Stimulated activated CD8-positive, alpha-beta memory T cell treated with anti-CD3 and anti-CD28 coated beads, Interleukin-4, amount 100 ng/mL, for 1 hour (primary cell): Measurements from ENCODE around the gene SHD.
"Not testable (repeated sequence)": the region's sequence is repeated elsewhere in the genome, so short reads cannot be mapped to it uniquely, and the experiment has no call there.

Source experiments
- DNase-seq, 2 donors: peaks; one replicate each; pipeline ENCODE4 v3.0.0-alpha.2; 2020; ENCODE audit warnings: low read depth in 2 of 2, low spot score in 1 of 2

Gene SHD

GRCh38 chr19:4278419-4279266 lies at the start of gene SHD:
Gene SHD, plus strand, starts transcription at chr19:4279266. Its CDS starts 798 bp downstream, at chr19:4280064.
- DNase-seq = no peak

GRCh38 chr19:4230237-4230636 lies 48.8 kb upstream of the SHD start:
- DNase-seq = not testable (repeated sequence)

- DNase-seq = not testable (repeated sequence)
Observed at GRCh38 chr19:4231521-4231920, 47.5 kb upstream of the SHD start.

GRCh38 chr19:4232139-4232538 lies 46.9 kb upstream of the SHD start:
- not testable (repeated sequence) for DNase-seq

- no peak for DNase-seq
Observed at GRCh38 chr19:4232614-4233281, 46.3 kb upstream of the SHD start.

GRCh38 chr19:4233282-4233853 lies 45.7 kb upstream of the SHD start:
- DNase-seq = peak; percentile 26 to 47

- no peak for DNase-seq
Observed at GRCh38 chr19:4234142-4234861, 44.8 kb upstream of the SHD start.

- DNase-seq = no peak
Observed at GRCh38 chr19:4234862-4235201, 44.2 kb upstream of the SHD start.

GRCh38 chr19:4237510-4237909 lies 41.6 kb upstream of the SHD start:
- not testable (repeated sequence) for DNase-seq

GRCh38 chr19:4238831-4239230 lies 40.2 kb upstream of the SHD start:
- no peak for DNase-seq

- no peak for DNase-seq
Observed at GRCh38 chr19:4241824-4242430, 37.1 kb upstream of the SHD start.

- not testable (repeated sequence) for DNase-seq
Observed at GRCh38 chr19:4245938-4246337, 33.1 kb upstream of the SHD start.

- peak; percentile 93 to 96 for DNase-seq
Observed at GRCh38 chr19:4246767-4247593, 32.1 kb upstream of the SHD start, which contains the start of gene YJU2. Gene YJU2, plus strand, starts transcription at chr19:4247080. Its CDS starts 67 bp downstream, at chr19:4247147.

- DNase-seq = no peak
Observed at GRCh38 chr19:4256563-4256962, 22.5 kb upstream of the SHD start.

- no peak for DNase-seq
Observed at GRCh38 chr19:4257025-4257424, 22.0 kb upstream of the SHD start.

GRCh38 chr19:4258181-4258580 lies 20.9 kb upstream of the SHD start:
- DNase-seq = no peak

- DNase-seq = no peak
Observed at GRCh38 chr19:4260613-4261191, 18.4 kb upstream of the SHD start.

GRCh38 chr19:4264812-4265211 lies 14.3 kb upstream of the SHD start:
- no peak for DNase-seq

- no peak for DNase-seq
Observed at GRCh38 chr19:4266253-4267000, 12.6 kb upstream of the SHD start.
